Endothelial cell of umbilical vein (primary cell): Measurements from ENCODE around the gene SLC38A2. TPM values are rescaled to one million over a fixed set of nuclear protein-coding genes. Genes with fewer than 3 reads are reported as not detected.
A peak's percentile ranks its signal among the peaks of the same experiment; 100 is the strongest.

ENCODE experiments used
- BruUV-seq: library from RNA; stranded (reverse); fragments of 400-500 nt; replicated peaks from 2 replicates; lab custom pipeline; 2021; lab: Mats Ljungman, UMichigan
- CTCF ChIA-PET: fragments of 300-600, 350-600 bp; sonication (Branson Sonifier 250); formaldehyde crosslinking; loops from one replicate; lab custom pipeline; 2021; ENCODE audit warnings: antibody characterized with exemption, inconsistent platforms; lab: Charles Lee
- POLR2A ChIA-PET: fragments of 300-600, 350-600 bp; sonication (Branson Sonifier 250); formaldehyde crosslinking; loops from one replicate; lab custom pipeline; 2021; ENCODE audit warnings: antibody characterized with exemption, inconsistent platforms; lab: Charles Lee
- DNase-seq: peaks from one replicate; pipeline ENCODE4 v3.0.0-alpha.2; 2011; ENCODE audit warnings: low read depth, low spot score
- FAIRE-seq: peaks from 2 replicates; lab custom pipeline; 2011; peaks lifted over from hg19 to GRCh38; lab: Jason Lieb, UNC
- H2AFZ ChIP-seq: 2 replicates; pipeline ENCODE4 v1.6.0; 2012; ENCODE audit warnings: low read depth, low read length, control low read depth, inconsistent platforms
- H3K27ac ChIP-seq: 2 replicates; pipeline ENCODE4 v1.5.1; 2011; ENCODE audit warnings: low read depth, mild to moderate bottlenecking, control low read depth, low read length, moderate library complexity; ENCODE audit not compliant: insufficient read depth
- H3K27me3 ChIP-seq, 2 experiments: 2 replicates each; pipeline versions ENCODE4 v1.6.0 to v1.6.1; 2011; ENCODE audit warnings: low read length in 2 of 2, mixed read lengths in 1 of 2; ENCODE audit not compliant: control insufficient read depth in 2 of 2, insufficient read depth in 2 of 2
- H3K36me3 ChIP-seq, 2 experiments: 2 replicates in 1 of 2; 3 replicates in 1 of 2; pipeline ENCODE4 v1.5.1; 2011; ENCODE audit warnings: low read length in 2 of 2, mild to moderate bottlenecking in 1 of 2, moderate library complexity in 1 of 2; ENCODE audit not compliant: control insufficient read depth in 2 of 2, insufficient read depth in 2 of 2; ENCODE audit errors: extremely low read depth in 1 of 2
- H3K4me1 ChIP-seq: 3 replicates; pipeline ENCODE4 v1.5.1; 2011; ENCODE audit warnings: mild to moderate bottlenecking, low read length; ENCODE audit not compliant: control insufficient read depth, insufficient read depth; ENCODE audit errors: extremely low read depth
- H3K4me2 ChIP-seq: 2 replicates; pipeline ENCODE4 v1.6.1; 2011; ENCODE audit warnings: low read length, control low read depth, mixed read lengths; ENCODE audit not compliant: insufficient read depth
- H3K4me3 ChIP-seq, 3 experiments: fragments of 200-600 bp in 1 of 3; sonication (generic), shearing (Covaris generic) in 1 of 3; replicated peaks in 1 of 3; 2 replicates each; pipeline ENCODE4 v1.5.1; 2011 to 2016; ENCODE audit warnings: control low read depth in 3 of 3, low read length in 3 of 3, mild to moderate bottlenecking in 2 of 3, inconsistent platforms in 1 of 3, low read depth in 1 of 3, moderate library complexity in 1 of 3; ENCODE audit not compliant: insufficient read depth in 1 of 3
- H3K79me2 ChIP-seq: 2 replicates; pipeline ENCODE4 v1.6.0; 2012; ENCODE audit warnings: low read length, inconsistent platforms; ENCODE audit not compliant: control insufficient read depth, insufficient read depth
- H3K9ac ChIP-seq: replicated peaks from 2 replicates; pipeline ENCODE3; 2011; ENCODE audit warnings: low read length, control low read depth; ENCODE audit not compliant: insufficient read depth; ENCODE audit errors: extremely low read depth
- H3K9me1 ChIP-seq: replicated peaks from 3 replicates; pipeline ENCODE4 v1.6.0; 2011; ENCODE audit warnings: mild to moderate bottlenecking, low read length; ENCODE audit not compliant: control insufficient read depth, insufficient read depth; ENCODE audit errors: extremely low read depth
- H3K9me3 ChIP-seq: replicated peaks from 2 replicates; pipeline ENCODE4 v1.5.1; 2012; ENCODE audit warnings: low read length, inconsistent platforms; ENCODE audit not compliant: control insufficient read depth, insufficient read depth
- H4K20me1 ChIP-seq: replicated peaks from 2 replicates; pipeline ENCODE3; 2011; ENCODE audit warnings: mild to moderate bottlenecking, low read length; ENCODE audit not compliant: control insufficient read depth, insufficient read depth; ENCODE audit errors: extremely low read depth
- CTCF ChIP-seq, 2 donors: IDR thresholded peaks; 1 replicate in 1 of 2; 2 replicates in 1 of 2; pipeline ENCODE4 v1.5.1; 2011; ENCODE audit warnings: low read length in 2 of 2, mild to moderate bottlenecking in 2 of 2, moderate library complexity in 2 of 2, control low read depth in 1 of 2, inconsistent platforms in 1 of 2, low read depth in 1 of 2; ENCODE audit not compliant: insufficient read depth in 1 of 2; ENCODE audit errors: extremely low read depth in 1 of 2
- EZH2 ChIP-seq: IDR thresholded peaks from 2 replicates; pipeline ENCODE4 v1.6.1; 2012; ENCODE audit warnings: borderline replicate concordance, low read depth, mild to moderate bottlenecking, moderate library complexity, low read length, inconsistent platforms; ENCODE audit not compliant: severe bottlenecking
- FOS ChIP-seq: IDR thresholded peaks from 2 replicates; pipeline ENCODE4 v1.6.1; 2011; ENCODE audit warnings: mild to moderate bottlenecking, low read length, moderate library complexity, borderline replicate concordance; ENCODE audit not compliant: insufficient read depth
- GATA2 ChIP-seq: IDR thresholded peaks from 2 replicates; pipeline ENCODE4 v1.7.0; 2011; ENCODE audit warnings: low read depth, mild to moderate bottlenecking, moderate library complexity, mixed read lengths, low read length; ENCODE audit not compliant: insufficient read length, insufficient read depth
- JUN ChIP-seq: IDR thresholded peaks from 2 replicates; pipeline ENCODE4 v1.6.1; 2011; ENCODE audit warnings: borderline replicate concordance, low read depth; ENCODE audit not compliant: insufficient read length, insufficient read depth
- MYC ChIP-seq: IDR thresholded peaks from one replicate; pipeline ENCODE4 v1.6.1; 2011; ENCODE audit warnings: mild to moderate bottlenecking, low read depth, low read length
- POLR2A ChIP-seq: IDR thresholded peaks from 2 replicates; pipeline ENCODE4 v1.6.1; 2012; ENCODE audit warnings: low read depth, mild to moderate bottlenecking, control low read depth, low read length
- POLR2AphosphoS5 ChIP-seq: IDR thresholded peaks from 2 replicates; pipeline ENCODE4 v1.6.1; 2012; ENCODE audit warnings: low read depth, mild to moderate bottlenecking, control low read depth, low read length, moderate library complexity; ENCODE audit not compliant: insufficient read depth
- dilution Hi-C: fragments of 300-500 bp; cut with MboI; formaldehyde crosslinking; loops from one replicate; pipeline ENCODE4 v1.15.0; 2019; ENCODE audit warnings: low sequenced_read_pairs; ENCODE audit not compliant: extremely low pct_ligation_motif_present
- intact Hi-C: fragments of 100-400 bp; cut with micrococcal nuclease; formaldehyde crosslinking; loops from one replicate; pipeline ENCODE4 v1.10.0; 2022
- polyA plus RNA-seq, 4 experiments: library from polyadenylated mRNA; depleted of rRNA in 3 of 4; stranded (reverse) in 3 of 4; unstranded in 1 of 4; fragments of >200 nt; gene quantifications; 2 replicates each; pipeline versions ENCODE4 v1.2.1 to v1.2.3, GENCODE V29; 2011 to 2012; ENCODE audit warnings: missing spikeins in 1 of 4
- total RNA-seq: library from RNA; stranded (reverse); gene quantifications from 2 replicates; pipeline ENCODE4 v1.2.3, GENCODE V29; 2021

SLC38A2 gene
- total and polyA plus RNA-seq, 2 donors (not counting 3 experiments of a cell fraction or from before 2014, with no cell fraction given), result 267 to 427 TPM

DNA sequence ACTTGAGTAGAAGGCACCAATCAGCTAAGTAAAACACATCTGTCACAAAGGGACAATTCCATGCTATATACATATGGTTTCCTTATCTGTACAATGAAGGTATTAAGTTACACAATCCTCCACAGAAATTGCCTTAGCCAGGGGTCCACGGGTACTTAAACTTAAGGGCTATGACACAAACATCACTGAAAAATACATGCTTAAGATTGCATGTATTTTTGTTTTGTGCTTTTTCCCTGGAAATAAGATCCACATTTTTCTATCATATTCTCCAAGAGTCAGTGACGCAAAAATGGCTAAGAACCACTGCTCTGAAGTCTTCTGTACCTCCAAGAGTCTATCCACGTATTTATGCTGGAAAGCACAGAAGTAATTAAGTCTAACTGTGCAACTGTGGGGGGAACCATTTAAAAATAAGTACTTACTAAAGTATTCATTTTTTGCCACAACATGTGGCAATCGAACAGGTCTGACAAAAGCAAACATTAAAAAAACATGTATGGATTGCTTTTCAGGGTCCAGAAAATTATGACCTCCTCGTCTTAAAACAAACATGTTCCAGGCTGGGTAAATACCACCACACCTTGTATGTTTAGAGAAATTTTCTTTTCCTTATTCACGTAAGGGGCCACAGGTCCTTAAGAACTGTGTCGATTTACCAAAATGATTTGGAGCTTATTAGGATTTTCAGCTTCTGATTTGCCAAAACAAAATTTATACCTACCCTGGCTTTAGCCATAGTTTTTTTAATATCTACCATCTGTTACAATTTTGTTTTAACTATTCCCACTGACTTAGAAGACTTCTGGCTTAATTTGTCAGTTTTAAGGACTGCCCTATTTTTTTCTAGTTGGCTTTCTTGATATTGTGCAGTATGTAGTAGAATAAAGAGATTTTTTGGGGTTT is 2.8 kb downstream of the SLC38A2 start:
- BruUV-seq, result no TSS peak
- peaks cover 79% of the 10 kb centered on the region for H3K79me2 ChIP-seq
- H3K27ac ChIP-seq, result peak overlapping the region; percentile 83
- CTCF ChIA-PET, result interaction anchor here (1.2 to 2.8 kb wide), 2 partner anchors 292 to 615 kb away, joined by 3 to 15 read pairs; no protein-coding TSS in a partner anchor
- H3K9me1 ChIP-seq, result no peaks in the 10 kb centered on the region
- H3K4me1 ChIP-seq, result peaks cover 58% of the 10 kb centered on the region
- no peaks in the 10 kb centered on the region for H3K27me3 ChIP-seq
- H3K4me2 ChIP-seq, result peak overlapping the region; percentile 98
- intact Hi-C loops (loop anchor here (1.0 to 5.0 kb wide), 6 partner anchors 102 to 1448 kb away; partner anchors contain the start of genes HDAC7, SCAF11 and SLC38A1), dilution Hi-C loops (no loop called here)
- no peak overlapping the region for H2AFZ ChIP-seq
- H3K4me3 ChIP-seq, result peak overlapping the region; percentile 90 to 98 (median 91)
- peak overlapping the region; percentile 97 for H3K9ac ChIP-seq
- no peaks in the 10 kb centered on the region for H3K9me3 ChIP-seq
- POLR2A ChIA-PET, result no interaction called here
- TF ChIP-seq POLR2AphosphoS5 (no peak), JUN (no peak), MYC (no peak), POLR2A (peak; percentile 61), CTCF (IDR thresholded peaks at IDR 0.05; ENCODE audit: extremely low read depth in 1 of 2, insufficient read depth in 1 of 2, low read depth in 1 of 2, low read length in 2 of 2) (no peak), FOS (no peak), GATA2 (no peak), EZH2 (no peak)
- no peak for FAIRE-seq
- peaks cover 36 to 61% of the 10 kb centered on the region in 2 experiments for H3K36me3 ChIP-seq
- peaks cover 32% of the 10 kb centered on the region for H4K20me1 ChIP-seq
- no peak for DNase-seq
